Measurements from ENCODE around the gene TALDO1.

GRCh38 chr11:720017-720641 lies 27.1 kb upstream of the TALDO1 start:
- TF ChIP-seq, protein P1, sequence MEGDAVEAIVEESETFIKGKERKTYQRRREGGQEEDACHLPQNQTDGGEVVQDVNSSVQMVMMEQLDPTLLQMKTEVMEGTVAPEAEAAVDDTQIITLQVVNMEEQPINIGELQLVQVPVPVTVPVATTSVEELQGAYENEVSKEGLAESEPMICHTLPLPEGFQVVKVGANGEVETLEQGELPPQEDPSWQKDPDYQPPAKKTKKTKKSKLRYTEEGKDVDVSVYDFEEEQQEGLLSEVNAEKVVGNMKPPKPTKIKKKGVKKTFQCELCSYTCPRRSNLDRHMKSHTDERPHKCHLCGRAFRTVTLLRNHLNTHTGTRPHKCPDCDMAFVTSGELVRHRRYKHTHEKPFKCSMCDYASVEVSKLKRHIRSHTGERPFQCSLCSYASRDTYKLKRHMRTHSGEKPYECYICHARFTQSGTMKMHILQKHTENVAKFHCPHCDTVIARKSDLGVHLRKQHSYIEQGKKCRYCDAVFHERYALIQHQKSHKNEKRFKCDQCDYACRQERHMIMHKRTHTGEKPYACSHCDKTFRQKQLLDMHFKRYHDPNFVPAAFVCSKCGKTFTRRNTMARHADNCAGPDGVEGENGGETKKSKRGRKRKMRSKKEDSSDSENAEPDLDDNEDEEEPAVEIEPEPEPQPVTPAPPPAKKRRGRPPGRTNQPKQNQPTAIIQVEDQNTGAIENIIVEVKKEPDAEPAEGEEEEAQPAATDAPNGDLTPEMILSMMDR (IDR thresholded peaks at IDR 0.05; ENCODE audit: low read length), result no peak
- no peak for TF ChIP-seq EZH2phosphoT487 (IDR thresholded peaks at IDR 0.05; ENCODE audit: low read length)

All from MM.1S (cell line).